Central memory CD8-positive, alpha-beta T cell (primary cell): Measurements from ENCODE around the gene METTL14.

Experiments used
- ATAC-seq: fragments of 150-1000 bp; cut with Tn5 transposase; replicated peaks from 2 replicates; pipeline ENCODE4 v1.10.0; 2022; ENCODE audit warnings: mild to moderate bottlenecking, moderate FRiP score, moderate number of reproducible peaks; ENCODE audit not compliant: poor library complexity, severe bottlenecking; ENCODE audit errors: extremely low read depth
- DNase-seq, 2 donors: peaks; one replicate each; pipeline ENCODE4 v3.0.0; 2021; ENCODE audit warnings: low spot score in 2 of 2
- H3K27ac Mint-ChIP-seq: one replicate; pipeline ENCODE4 v1.8.0; 2022; ENCODE audit warnings: low read depth, mild to moderate bottlenecking, moderate library complexity, mixed read lengths
- H3K27me3 Mint-ChIP-seq: one replicate; pipeline ENCODE4 v1.8.0; 2022; ENCODE audit warnings: mixed read lengths
- H3K36me3 Mint-ChIP-seq: one replicate; pipeline ENCODE4 v1.8.0; 2022; ENCODE audit warnings: mild to moderate bottlenecking, moderate library complexity, mixed read lengths; ENCODE audit not compliant: insufficient read depth
- H3K4me1 Mint-ChIP-seq: one replicate; pipeline ENCODE4 v1.8.0; 2022; ENCODE audit warnings: mixed read lengths
- H3K4me3 Mint-ChIP-seq: one replicate; pipeline ENCODE4 v1.8.0; 2022; ENCODE audit warnings: mild to moderate bottlenecking, moderate library complexity, mixed read lengths
- H3K9me3 Mint-ChIP-seq: one replicate; pipeline ENCODE4 v1.8.0; 2022; ENCODE audit warnings: mixed read lengths

The METTL14 gene

GRCh38 chr4:118740869-118741268, 55.7 kb downstream of the METTL14 start:
- H3K4me1 Mint-ChIP-seq = peaks cover 6% of the 10 kb centered on the region
- DNase-seq (no peak), ATAC-seq (no peak)
- H3K4me3 Mint-ChIP-seq = no peak overlapping the region
- no peaks in the 10 kb centered on the region for H3K9me3 Mint-ChIP-seq
- H3K36me3 Mint-ChIP-seq = peaks cover 29% of the 10 kb centered on the region
- H3K27me3 Mint-ChIP-seq = no peaks in the 10 kb centered on the region
- H3K27ac Mint-ChIP-seq = no peak overlapping the region

GRCh38 chr4:118741301-118741855, 56.2 kb downstream of the METTL14 start:
- Mint-ChIP-seq H3K27ac (no peak overlapping the region), H3K36me3 (peaks cover 25% of the 10 kb centered on the region), H3K4me1 (peaks cover 6% of the 10 kb centered on the region), H3K9me3 (no peaks in the 10 kb centered on the region), H3K27me3 (no peaks in the 10 kb centered on the region), H3K4me3 (no peak overlapping the region)
- DNase-seq = no peak
- no peak for ATAC-seq

- H3K4me3 Mint-ChIP-seq = no peak overlapping the region
- H3K27ac Mint-ChIP-seq = no peak overlapping the region
- H3K27me3 Mint-ChIP-seq = no peaks in the 10 kb centered on the region
- ATAC-seq (no peak), DNase-seq (no peak)
- no peaks in the 10 kb centered on the region for H3K9me3 Mint-ChIP-seq
- peaks cover 25% of the 10 kb centered on the region for H3K36me3 Mint-ChIP-seq
- peaks cover 6% of the 10 kb centered on the region for H3K4me1 Mint-ChIP-seq
These were observed 56.9 kb downstream of the METTL14 start for GRCh38 chr4:118742050-118742449.

- DNase-seq (no peak), ATAC-seq (no peak)
- Mint-ChIP-seq H3K4me1 (peaks cover 6% of the 10 kb centered on the region), H3K27ac (no peak overlapping the region), H3K9me3 (no peaks in the 10 kb centered on the region), H3K27me3 (no peaks in the 10 kb centered on the region), H3K4me3 (no peak overlapping the region), H3K36me3 (peaks cover 22% of the 10 kb centered on the region)
These were observed 58.7 kb downstream of the METTL14 start for GRCh38 chr4:118743867-118744266.

GRCh38 chr4:118745357-118745756, 60.2 kb downstream of the METTL14 start:
- peaks cover 6% of the 10 kb centered on the region for H3K4me1 Mint-ChIP-seq
- no peak overlapping the region for H3K4me3 Mint-ChIP-seq
- DNase-seq = no peak
- H3K36me3 Mint-ChIP-seq = peaks cover 18% of the 10 kb centered on the region
- no peaks in the 10 kb centered on the region for H3K27me3 Mint-ChIP-seq
- no peak overlapping the region for H3K27ac Mint-ChIP-seq
- no peaks in the 10 kb centered on the region for H3K9me3 Mint-ChIP-seq
- no peak for ATAC-seq

GRCh38 chr4:118746251-118746919, 61.2 kb downstream of the METTL14 start:
- no peak overlapping the region for H3K4me3 Mint-ChIP-seq
- H3K27ac Mint-ChIP-seq = no peak overlapping the region
- H3K9me3 Mint-ChIP-seq = no peaks in the 10 kb centered on the region
- DNase-seq (no peak), ATAC-seq (no peak)
- H3K4me1 Mint-ChIP-seq = peaks cover 4% of the 10 kb centered on the region
- H3K36me3 Mint-ChIP-seq = peaks cover 22% of the 10 kb centered on the region
- no peaks in the 10 kb centered on the region for H3K27me3 Mint-ChIP-seq

GRCh38 chr4:118749347-118749988, 64.3 kb downstream of the METTL14 start:
- Mint-ChIP-seq H3K9me3 (no peaks in the 10 kb centered on the region), H3K27me3 (no peaks in the 10 kb centered on the region), H3K4me1 (no peaks in the 10 kb centered on the region), H3K27ac (no peak overlapping the region), H3K4me3 (no peak overlapping the region), H3K36me3 (peaks cover 23% of the 10 kb centered on the region)
- DNase-seq (no peak), ATAC-seq (no peak)

- no peak for ATAC-seq
- peaks cover 24% of the 10 kb centered on the region for H3K36me3 Mint-ChIP-seq
These were observed 66.6 kb downstream of the METTL14 start for GRCh38 chr4:118751629-118752323.

GRCh38 chr4:118752551-118752950, 67.4 kb downstream of the METTL14 start:
- DNase-seq (no peak), ATAC-seq (no peak)
- H3K27ac Mint-ChIP-seq = no peak overlapping the region
- no peaks in the 10 kb centered on the region for H3K9me3 Mint-ChIP-seq
- no peak overlapping the region for H3K4me3 Mint-ChIP-seq
- H3K4me1 Mint-ChIP-seq = no peaks in the 10 kb centered on the region
- H3K27me3 Mint-ChIP-seq = no peaks in the 10 kb centered on the region
- H3K36me3 Mint-ChIP-seq = peaks cover 24% of the 10 kb centered on the region

More at GRCh38 chr4:118751629-118752323, 66.6 kb downstream of the METTL14 start:
- H3K27me3 Mint-ChIP-seq = no peaks in the 10 kb centered on the region
- DNase-seq = no peak
- no peaks in the 10 kb centered on the region for H3K4me1 Mint-ChIP-seq
- no peak overlapping the region for H3K4me3 Mint-ChIP-seq
- H3K27ac Mint-ChIP-seq = no peak overlapping the region
- H3K9me3 Mint-ChIP-seq = no peaks in the 10 kb centered on the region

GRCh38 chr4:118753096-118753495, 67.9 kb downstream of the METTL14 start:
- Mint-ChIP-seq H3K4me1 (no peaks in the 10 kb centered on the region), H3K27me3 (no peaks in the 10 kb centered on the region), H3K36me3 (peaks cover 23% of the 10 kb centered on the region), H3K9me3 (no peaks in the 10 kb centered on the region), H3K27ac (no peak overlapping the region), H3K4me3 (no peak overlapping the region)
- no peak for DNase-seq
- ATAC-seq = no peak

GRCh38 chr4:118753685-118754084, 68.5 kb downstream of the METTL14 start:
- ATAC-seq (no peak), DNase-seq (no peak)
- Mint-ChIP-seq H3K36me3 (peaks cover 21% of the 10 kb centered on the region), H3K27ac (no peak overlapping the region), H3K27me3 (no peaks in the 10 kb centered on the region), H3K4me1 (no peaks in the 10 kb centered on the region), H3K9me3 (no peaks in the 10 kb centered on the region), H3K4me3 (no peak overlapping the region)

GRCh38 chr4:118754890-118755289, 69.7 kb downstream of the METTL14 start:
- H3K4me3 Mint-ChIP-seq = no peak overlapping the region
- H3K4me1 Mint-ChIP-seq = no peaks in the 10 kb centered on the region
- DNase-seq (no peak), ATAC-seq (no peak)
- H3K27me3 Mint-ChIP-seq = no peaks in the 10 kb centered on the region
- no peak overlapping the region for H3K27ac Mint-ChIP-seq
- no peaks in the 10 kb centered on the region for H3K9me3 Mint-ChIP-seq
- H3K36me3 Mint-ChIP-seq = peaks cover 22% of the 10 kb centered on the region
